GM19238 (cell line): ENCODE data around the gene FOXK1.
"Not testable (repeated sequence)": the region's sequence is repeated elsewhere in the genome, so short reads cannot be mapped to it uniquely, and the experiment has no call there.

Experiments used
- DNase-seq: peaks from one replicate; pipeline ENCODE4 v3.0.0; 2011; ENCODE audit warnings: low spot score; ENCODE audit not compliant: insufficient read length

The FOXK1 gene

GRCh38 chr7:4798706-4799235 is 116.7 kb downstream of the FOXK1 start:
- DNase-seq: no peak

GRCh38 chr7:4799508-4800268 is 117.6 kb downstream of the FOXK1 start:
- no peak for DNase-seq

GRCh38 chr7:4800487-4800886 is 118.4 kb downstream of the FOXK1 start:
- DNase-seq: no peak

- DNase-seq: no peak
These were observed 119.1 kb downstream of the FOXK1 start for GRCh38 chr7:4800926-4801838.

GRCh38 chr7:4801839-4802231 is 119.7 kb downstream of the FOXK1 start:
- DNase-seq: no peak

GRCh38 chr7:4802577-4802976 is 120.5 kb downstream of the FOXK1 start:
- DNase-seq: not testable (repeated sequence)

- no peak for DNase-seq
These were observed 121.5 kb downstream of the FOXK1 start for GRCh38 chr7:4803397-4804241.

- no peak for DNase-seq
These were observed 123.3 kb downstream of the FOXK1 start for GRCh38 chr7:4805110-4805983.

GRCh38 chr7:4805984-4806300 is 123.8 kb downstream of the FOXK1 start:
- DNase-seq: no peak

GRCh38 chr7:4806983-4807597 is 125.0 kb downstream of the FOXK1 start:
- DNase-seq: no peak

GRCh38 chr7:4807598-4808016 is 125.5 kb downstream of the FOXK1 start:
- DNase-seq: no peak

GRCh38 chr7:4808026-4808425 is 125.9 kb downstream of the FOXK1 start:
- DNase-seq: no peak

- no peak for DNase-seq
These were observed 126.5 kb downstream of the FOXK1 start for GRCh38 chr7:4808565-4808964.

- no peak for DNase-seq
These were observed 127.0 kb downstream of the FOXK1 start for GRCh38 chr7:4809091-4809591.

- no peak for DNase-seq
These were observed 127.6 kb downstream of the FOXK1 start for GRCh38 chr7:4809666-4810065.

GRCh38 chr7:4814433-4814832 is 132.3 kb downstream of the FOXK1 start:
- no peak for DNase-seq

- no peak for DNase-seq
These were observed 133.0 kb downstream of the FOXK1 start for GRCh38 chr7:4815121-4815520.

- DNase-seq: no peak
These were observed 133.7 kb downstream of the FOXK1 start for GRCh38 chr7:4815609-4816418.
